GM18861 (cell line): Measurements from ENCODE around the gene PDZK1IP1.

Source experiments
- ATAC-seq: cut with Tn5 transposase; IDR thresholded peaks from one replicate; pipeline ENCODE4 v1.9.1; 2021; ENCODE audit not compliant: unreplicated experiment

PDZK1IP1 gene

GRCh38 chr1:47189844-47190508, at the start of gene PDZK1IP1:
TSS of gene PDZK1IP1 (minus strand) at chr1:47190036. CDS start at chr1:47189932, 104 bp downstream.
- no peak for ATAC-seq

GRCh38 chr1:47238935-47239592, 49.2 kb upstream of the PDZK1IP1 start:
- ATAC-seq, result no peak

- ATAC-seq, result no peak
These were observed 46.0 kb upstream of the PDZK1IP1 start for GRCh38 chr1:47235806-47236205.

- no peak for ATAC-seq
These were observed 45.4 kb upstream of the PDZK1IP1 start for GRCh38 chr1:47235241-47235681.

GRCh38 chr1:47233186-47233585, 43.4 kb upstream of the PDZK1IP1 start:
- ATAC-seq, result no peak

- ATAC-seq, result no peak
These were observed 42.5 kb upstream of the PDZK1IP1 start, which contains the start of gene TAL1 for GRCh38 chr1:47232187-47232874. TSS of gene TAL1 (minus strand) at chr1:47232225. CDS start at chr1:47225888, 6,337 bp downstream.

- ATAC-seq, result no peak
These were observed 41.7 kb upstream of the PDZK1IP1 start for GRCh38 chr1:47231301-47232186.

- no peak for ATAC-seq
These were observed 41.0 kb upstream of the PDZK1IP1 start for GRCh38 chr1:47230692-47231300.

- ATAC-seq, result no peak
These were observed 40.3 kb upstream of the PDZK1IP1 start for GRCh38 chr1:47229886-47230691.

GRCh38 chr1:47229031-47229885, 39.4 kb upstream of the PDZK1IP1 start:
- ATAC-seq, result no peak

GRCh38 chr1:47228644-47229030, 38.8 kb upstream of the PDZK1IP1 start:
- ATAC-seq, result no peak

GRCh38 chr1:47227341-47228232, 37.8 kb upstream of the PDZK1IP1 start:
- ATAC-seq, result no peak

GRCh38 chr1:47226839-47227215, 37.0 kb upstream of the PDZK1IP1 start:
- no peak for ATAC-seq

GRCh38 chr1:47226121-47226838, 36.4 kb upstream of the PDZK1IP1 start:
- no peak for ATAC-seq

GRCh38 chr1:47225430-47226100, 35.7 kb upstream of the PDZK1IP1 start:
- no peak for ATAC-seq

GRCh38 chr1:47224676-47225399, 35.0 kb upstream of the PDZK1IP1 start:
- no peak for ATAC-seq
